DND-41 (cell line): Measurements from ENCODE around the gene WNT7B.

Experiments used
- EZH2 ChIP-seq: IDR thresholded peaks from 3 replicates; pipeline ENCODE4 v1.6.1; 2012; ENCODE audit warnings: borderline replicate concordance, low read depth, mild to moderate bottlenecking, moderate library complexity, low read length, inconsistent platforms; ENCODE audit not compliant: severe bottlenecking
- TF ChIP-seq, protein P1 (sequence below): IDR thresholded peaks from 2 replicates; pipeline ENCODE4 v1.5.1; 2012; ENCODE audit warnings: borderline replicate concordance, low read length, moderate library complexity, mild to moderate bottlenecking; ENCODE audit not compliant: poor library complexity, severe bottlenecking; ENCODE audit errors: extremely low read depth

DNA sequence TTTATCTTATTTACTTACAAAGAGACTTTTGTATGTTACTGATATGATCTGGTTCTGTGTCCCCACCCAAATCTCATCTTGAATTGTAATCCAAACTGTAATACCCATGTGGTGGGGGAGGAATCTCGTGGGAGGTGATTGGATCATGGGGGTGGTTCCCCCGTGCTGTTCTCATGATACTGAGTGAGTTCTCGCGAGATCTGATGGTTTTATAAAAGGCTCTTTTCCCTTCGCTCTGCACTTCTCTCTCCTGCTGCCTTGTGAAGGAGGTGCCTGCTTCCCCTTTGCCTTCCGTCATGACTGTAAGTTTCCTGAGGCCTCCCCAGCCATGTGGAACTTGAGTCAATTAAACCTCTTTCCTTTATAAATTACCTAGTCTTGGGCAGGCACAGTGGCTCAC is 42.4 kb upstream of the WNT7B start:
- TF ChIP-seq, protein P1, sequence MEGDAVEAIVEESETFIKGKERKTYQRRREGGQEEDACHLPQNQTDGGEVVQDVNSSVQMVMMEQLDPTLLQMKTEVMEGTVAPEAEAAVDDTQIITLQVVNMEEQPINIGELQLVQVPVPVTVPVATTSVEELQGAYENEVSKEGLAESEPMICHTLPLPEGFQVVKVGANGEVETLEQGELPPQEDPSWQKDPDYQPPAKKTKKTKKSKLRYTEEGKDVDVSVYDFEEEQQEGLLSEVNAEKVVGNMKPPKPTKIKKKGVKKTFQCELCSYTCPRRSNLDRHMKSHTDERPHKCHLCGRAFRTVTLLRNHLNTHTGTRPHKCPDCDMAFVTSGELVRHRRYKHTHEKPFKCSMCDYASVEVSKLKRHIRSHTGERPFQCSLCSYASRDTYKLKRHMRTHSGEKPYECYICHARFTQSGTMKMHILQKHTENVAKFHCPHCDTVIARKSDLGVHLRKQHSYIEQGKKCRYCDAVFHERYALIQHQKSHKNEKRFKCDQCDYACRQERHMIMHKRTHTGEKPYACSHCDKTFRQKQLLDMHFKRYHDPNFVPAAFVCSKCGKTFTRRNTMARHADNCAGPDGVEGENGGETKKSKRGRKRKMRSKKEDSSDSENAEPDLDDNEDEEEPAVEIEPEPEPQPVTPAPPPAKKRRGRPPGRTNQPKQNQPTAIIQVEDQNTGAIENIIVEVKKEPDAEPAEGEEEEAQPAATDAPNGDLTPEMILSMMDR: no peak
- TF ChIP-seq EZH2: no peak
